NAMALWA (cell line): ENCODE results near the gene COMMD7.

Experiments used
- DNase-seq: peaks from one replicate; pipeline ENCODE4 v3.0.0-alpha.2; 2015; ENCODE audit warnings: low spot score

The COMMD7 gene

DNA sequence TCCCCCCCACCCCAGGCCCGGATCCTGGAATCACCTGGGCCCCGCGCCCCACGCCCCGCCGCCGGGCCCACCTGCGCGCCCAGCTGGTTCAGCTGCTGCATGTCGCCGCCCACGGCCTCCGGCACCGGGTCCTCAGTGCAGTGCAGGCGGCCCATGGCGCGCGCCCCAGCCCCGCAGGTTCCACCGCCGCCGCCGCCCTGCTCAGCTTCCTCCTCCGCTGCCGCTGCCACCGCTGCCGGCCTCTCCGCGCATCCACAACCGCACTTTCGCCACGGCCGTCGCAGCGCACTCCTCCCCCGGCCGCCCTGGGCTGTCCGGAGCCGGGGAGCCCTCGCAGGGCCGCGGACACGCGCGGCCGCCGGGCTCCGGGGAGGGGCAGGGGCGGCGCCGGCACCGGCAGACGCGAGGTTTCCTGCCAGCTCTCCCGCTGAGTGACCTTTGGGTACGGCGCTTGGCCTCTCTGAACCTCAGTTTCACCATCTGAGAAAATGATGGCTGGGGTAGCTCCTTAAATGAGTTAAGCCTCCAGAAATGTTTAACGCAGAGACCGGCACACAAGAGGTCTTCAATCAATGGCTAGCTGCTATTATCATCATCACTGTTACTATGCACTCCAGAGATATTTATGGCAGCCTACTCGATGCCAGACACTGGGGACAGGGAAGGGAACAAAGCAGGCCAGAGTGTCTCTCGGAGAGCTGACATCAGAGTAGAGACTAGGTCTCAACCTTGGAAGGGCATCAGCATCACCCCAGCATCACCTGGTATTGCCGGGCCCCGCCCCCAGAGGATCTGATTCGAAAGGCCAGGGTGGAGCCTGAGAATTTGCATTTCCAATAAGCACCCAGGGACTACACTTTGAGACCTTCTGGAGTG, at the start of gene COMMD7:
COMMD7 (minus strand) TSS at position 231 of the 876 bp plus-strand sequence; CDS start at position 155, 76 bp downstream.
- DNase-seq, result peak; percentile 87

DNA sequence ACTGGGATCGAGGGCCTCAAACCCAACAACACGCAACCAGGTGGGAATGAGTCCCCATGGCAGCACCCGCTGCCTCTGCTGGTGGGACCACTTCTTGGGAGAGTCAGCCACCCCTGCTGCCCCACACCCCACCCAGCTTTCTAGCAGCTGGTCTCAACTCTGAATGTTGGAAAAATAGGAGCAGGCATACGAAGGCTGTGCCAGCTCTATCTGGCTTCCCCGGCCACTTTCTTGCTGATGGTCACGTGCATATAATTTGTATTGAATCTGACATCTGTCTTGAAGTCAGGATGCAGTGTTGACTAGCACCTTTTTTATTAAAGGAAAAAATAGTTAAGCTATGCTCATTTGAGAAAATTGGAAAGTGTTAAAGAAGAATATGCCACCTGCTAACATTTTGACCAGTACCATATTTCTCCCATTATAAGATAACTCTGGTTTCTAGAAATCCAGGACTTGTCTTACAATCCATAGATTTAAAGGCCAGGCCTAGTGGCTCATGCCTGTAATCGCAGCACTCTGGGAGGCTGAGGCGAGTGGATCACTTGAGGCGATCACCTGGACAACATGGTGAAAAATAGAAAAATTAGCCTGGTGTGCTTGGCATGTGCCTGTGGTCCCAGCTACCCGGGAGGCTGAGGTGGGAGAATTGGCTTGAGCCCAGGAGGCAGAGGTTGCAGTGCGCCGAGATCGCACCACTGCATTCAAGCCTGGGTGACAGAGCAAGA, 49.6 kb upstream of the COMMD7 start:
- no peak for DNase-seq

- peak; percentile 34 for DNase-seq
Observed at GRCh38 chr20:32792316-32792715, 49.0 kb upstream of the COMMD7 start.

DNA sequence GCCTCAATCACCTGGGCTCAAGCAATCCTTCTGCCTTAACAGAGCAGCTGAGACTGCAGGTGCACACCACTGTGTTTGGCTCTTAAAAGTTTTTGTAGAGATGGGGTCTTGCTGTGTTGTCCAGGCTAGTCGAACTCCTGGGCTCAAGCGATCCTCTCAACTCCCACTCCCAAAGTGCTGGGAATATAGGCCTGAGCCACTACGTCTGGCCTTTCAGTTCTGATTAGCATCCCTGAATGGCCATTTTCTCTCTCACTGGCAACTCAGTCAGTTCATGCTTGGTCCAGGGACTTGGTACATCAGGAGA, 47.4 kb upstream of the COMMD7 start:
- no peak for DNase-seq

- peak; percentile 76 for DNase-seq
Observed at GRCh38 chr20:32789896-32790750, 46.9 kb upstream of the COMMD7 start.

DNA sequence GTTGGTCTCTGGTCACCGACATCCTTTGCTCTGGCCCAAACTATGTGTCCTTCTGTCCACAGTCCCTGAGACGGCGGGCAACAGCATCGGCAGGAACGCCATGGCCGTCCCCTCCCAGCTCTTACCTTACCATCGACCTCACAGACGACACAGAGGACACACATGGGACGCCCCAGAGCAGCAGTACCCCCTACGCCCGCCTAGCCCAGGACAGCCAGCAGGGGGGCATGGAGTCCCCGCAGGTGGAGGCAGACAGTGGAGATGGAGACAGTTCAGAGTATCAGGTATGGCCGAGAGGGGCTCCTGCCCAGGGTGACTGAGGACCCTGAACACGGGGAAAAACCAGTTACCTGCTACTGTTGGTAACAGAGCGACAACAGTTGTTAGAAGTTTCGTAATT, 43.9 kb upstream of the COMMD7 start:
- no peak for DNase-seq

DNA sequence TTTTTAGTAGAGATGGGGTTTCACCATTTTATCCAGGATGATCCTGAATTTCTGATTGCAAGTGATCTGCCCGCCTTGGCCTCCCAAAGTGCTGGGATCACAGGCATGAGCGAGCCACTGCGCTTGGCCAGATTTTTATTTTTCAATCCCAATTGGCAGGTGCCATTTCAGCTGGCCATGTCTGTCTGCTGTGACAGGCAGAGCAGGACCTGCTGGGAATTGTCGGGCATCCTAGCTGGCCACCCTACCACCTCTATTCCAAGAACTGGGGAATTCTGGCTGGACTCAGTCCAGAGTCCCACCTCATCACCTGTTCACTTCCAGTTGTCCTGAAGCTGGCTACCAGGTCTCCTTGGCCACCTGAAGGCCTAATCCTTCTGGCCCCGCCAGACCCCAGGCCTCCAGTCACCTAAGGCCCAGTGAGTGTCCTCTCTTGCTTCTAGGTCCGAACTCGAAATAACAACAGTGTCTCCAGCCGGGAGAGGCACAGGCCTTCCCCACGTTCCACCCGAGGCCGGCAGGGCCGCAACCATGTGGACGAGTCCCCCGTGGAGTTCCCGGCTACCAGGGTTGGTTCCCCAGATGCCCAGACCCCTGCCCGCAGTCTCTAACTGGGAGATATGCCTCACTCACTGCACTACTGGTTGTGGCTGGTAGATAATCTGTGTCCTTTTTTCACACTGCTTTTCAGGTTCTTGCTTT, 42.9 kb upstream of the COMMD7 start:
- no peak for DNase-seq

DNA sequence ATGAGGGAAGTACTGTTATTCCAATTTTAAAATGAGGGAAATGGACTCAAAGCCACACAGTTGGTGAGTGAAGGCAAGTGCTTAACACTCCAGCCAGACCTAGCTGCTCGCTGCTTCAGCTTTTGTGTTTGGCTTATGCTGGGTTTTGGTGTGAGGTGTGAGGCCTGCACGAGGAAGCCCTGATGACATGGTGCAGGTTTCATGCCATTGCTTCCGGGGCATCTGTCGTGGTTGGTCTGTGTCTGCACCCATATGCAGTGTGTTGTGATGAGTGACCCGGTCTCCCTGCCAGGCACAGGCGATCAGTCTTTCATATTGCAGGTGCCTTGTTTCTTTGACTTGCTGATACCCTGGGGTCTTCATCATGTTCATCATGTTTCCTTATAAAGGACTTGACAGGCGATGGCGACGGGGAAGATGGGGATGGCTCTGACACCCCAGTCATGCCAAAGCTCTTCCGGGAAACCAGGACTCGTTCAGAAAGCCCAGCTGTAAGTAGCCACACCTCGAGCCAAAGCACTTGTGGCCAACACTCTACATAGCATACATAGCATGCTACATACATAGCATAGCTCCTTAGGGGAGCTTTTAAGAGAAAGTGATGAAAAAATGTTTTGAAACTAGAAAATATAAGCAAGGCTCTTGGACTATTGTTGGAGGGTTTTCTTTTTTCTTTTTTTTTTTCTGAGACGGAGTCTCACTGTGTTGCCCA, 41.3 kb upstream of the COMMD7 start:
- DNase-seq, result no peak

GRCh38 chr20:32780749-32781655, 37.7 kb upstream of the COMMD7 start:
- no peak for DNase-seq

GRCh38 chr20:32780278-32780677, 37.0 kb upstream of the COMMD7 start:
- no peak for DNase-seq

GRCh38 chr20:32779500-32780211, 36.4 kb upstream of the COMMD7 start:
- no peak for DNase-seq

GRCh38 chr20:32777177-32777956, 34.1 kb upstream of the COMMD7 start:
- no peak for DNase-seq

DNA sequence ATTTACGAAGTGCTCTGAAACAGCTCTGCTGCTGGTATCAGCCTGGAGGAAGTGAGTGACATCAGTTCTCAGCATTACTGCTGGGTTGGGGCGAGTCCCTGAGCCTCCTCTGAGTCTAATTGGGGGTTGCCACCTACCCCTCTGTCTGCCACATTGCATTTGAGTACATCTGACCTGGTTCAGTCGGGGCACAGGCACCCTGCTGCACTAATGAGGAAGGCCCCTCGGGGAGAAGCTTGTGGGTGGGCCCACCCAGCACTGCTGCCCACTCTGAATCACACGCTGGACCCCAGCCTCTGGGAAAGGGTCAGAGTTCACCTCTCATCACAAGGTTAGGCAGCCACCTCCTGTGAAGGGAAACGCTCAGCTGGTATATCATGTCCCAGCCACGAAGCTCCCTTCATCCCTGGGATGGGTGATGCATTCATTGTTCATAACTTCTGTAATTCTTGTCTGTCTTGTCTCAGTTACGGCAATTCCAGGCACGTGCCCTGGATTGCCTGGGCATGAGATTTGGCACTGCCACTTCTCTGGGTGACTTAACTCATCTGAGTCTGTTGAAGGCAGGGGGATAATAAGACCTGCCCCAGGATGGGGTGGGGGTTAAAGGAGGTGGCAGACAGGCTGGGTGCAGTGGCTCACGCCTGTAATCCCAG, 32.2 kb upstream of the COMMD7 start:
- no peak for DNase-seq

- no peak for DNase-seq
Observed at GRCh38 chr20:32773855-32774254, 30.6 kb upstream of the COMMD7 start.

- no peak for DNase-seq
Observed at GRCh38 chr20:32773223-32773622, 30.0 kb upstream of the COMMD7 start.

DNA sequence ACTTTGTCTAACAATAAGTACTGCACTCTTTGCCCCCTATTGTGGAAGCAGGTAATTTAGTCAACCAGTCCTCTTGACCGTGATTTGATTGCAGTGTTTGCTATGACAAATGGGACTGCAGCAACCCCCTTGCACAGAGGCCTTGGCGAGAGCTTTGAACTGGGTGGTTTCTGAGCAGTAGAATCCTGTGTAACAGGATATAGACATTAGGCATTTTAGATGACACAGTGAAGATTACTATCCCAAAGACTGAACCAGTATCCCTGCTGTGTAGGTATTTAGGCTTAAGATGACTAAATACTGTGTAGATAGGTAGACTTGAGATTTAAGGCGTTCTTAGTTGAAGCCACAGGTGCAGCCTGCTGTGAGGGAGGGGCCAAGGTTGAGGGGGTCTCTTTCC, 28.8 kb upstream of the COMMD7 start:
- no peak for DNase-seq

- no peak for DNase-seq
Observed at GRCh38 chr20:32767418-32768198, 24.3 kb upstream of the COMMD7 start.
